HG02623 (cell line): ENCODE results near the gene SLC37A2.
"Not testable (repeated sequence)": the region's sequence is repeated elsewhere in the genome, so short reads cannot be mapped to it uniquely, and the experiment has no call there.

Source experiments
- ATAC-seq: cut with Tn5 transposase; IDR thresholded peaks from one replicate; pipeline ENCODE4 v1.9.1; 2021; ENCODE audit warnings: moderate library complexity; ENCODE audit not compliant: unreplicated experiment

The SLC37A2 gene

GRCh38 chr11:125062931-125063428, at the start of gene SLC37A2:
SLC37A2 (plus strand) TSS chr11:125063305; CDS start chr11:125063368, 63 bp downstream.
- peak; percentile 81 for ATAC-seq

GRCh38 chr11:125016413-125016812, 46.7 kb upstream of the SLC37A2 start:
- ATAC-seq, result no peak

DNA sequence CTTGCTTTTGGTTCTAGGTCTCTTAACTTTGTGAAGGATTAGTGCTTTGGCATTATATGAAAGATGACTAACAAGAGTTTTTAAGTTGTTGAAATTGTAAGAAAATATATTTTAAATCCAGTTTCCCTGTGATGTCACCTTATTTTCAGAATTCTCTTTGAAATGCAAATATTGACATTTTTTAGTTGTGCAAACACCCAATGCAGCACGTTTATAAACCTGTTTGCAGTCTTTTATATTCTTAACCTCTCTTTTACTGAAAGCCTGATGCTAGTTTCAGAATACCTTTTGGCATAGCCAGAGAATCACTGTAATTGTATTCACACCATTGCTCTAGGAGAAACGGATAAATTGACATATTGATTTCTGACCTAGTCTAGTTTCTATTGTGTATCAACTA, 42.8 kb upstream of the SLC37A2 start:
- ATAC-seq, result no peak

GRCh38 chr11:125022551-125022950, 40.6 kb upstream of the SLC37A2 start:
- no peak for ATAC-seq

- no peak for ATAC-seq
Observed at GRCh38 chr11:125025968-125026367, 37.1 kb upstream of the SLC37A2 start.

DNA sequence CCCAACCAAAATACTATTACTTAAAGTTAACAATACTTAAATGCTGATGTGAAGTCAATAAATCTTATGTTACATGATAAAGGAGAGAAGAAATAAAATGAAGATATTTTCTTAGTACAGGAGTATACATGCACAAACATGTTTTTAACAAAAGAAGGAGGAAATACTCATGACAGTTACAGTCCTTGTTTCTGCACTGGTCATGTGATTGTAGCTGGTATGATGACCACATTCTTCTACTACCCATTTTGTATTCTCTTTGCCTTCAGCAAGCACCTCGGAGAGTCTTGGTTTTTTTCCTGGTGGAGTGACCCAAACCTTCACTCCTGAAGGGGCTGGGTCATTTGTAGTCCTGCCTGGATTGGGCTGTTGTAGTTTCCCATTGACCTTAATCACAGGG, 33.7 kb upstream of the SLC37A2 start:
- not testable (repeated sequence) for ATAC-seq

DNA sequence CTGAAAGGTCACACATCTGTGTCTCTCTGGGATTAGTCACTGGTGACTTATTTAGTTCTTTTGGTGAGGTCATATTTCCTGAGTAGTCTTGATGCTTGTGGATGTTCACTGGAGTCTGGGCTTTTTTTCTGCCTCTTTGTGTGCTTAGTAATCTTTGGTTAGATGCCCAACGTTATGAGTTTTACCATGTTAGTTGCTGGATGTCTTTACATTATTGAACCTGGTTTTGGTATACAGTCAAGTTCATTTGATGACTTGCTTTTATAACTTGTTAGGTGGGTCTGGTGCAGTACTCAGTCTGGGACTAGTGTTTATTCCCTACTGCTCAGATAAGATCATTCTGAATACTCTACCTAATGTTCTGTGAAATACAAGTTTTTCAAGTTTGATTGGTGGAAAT, 26.2 kb upstream of the SLC37A2 start:
- no peak for ATAC-seq

GRCh38 chr11:125049164-125049792, 13.8 kb upstream of the SLC37A2 start:
- no peak for ATAC-seq

DNA sequence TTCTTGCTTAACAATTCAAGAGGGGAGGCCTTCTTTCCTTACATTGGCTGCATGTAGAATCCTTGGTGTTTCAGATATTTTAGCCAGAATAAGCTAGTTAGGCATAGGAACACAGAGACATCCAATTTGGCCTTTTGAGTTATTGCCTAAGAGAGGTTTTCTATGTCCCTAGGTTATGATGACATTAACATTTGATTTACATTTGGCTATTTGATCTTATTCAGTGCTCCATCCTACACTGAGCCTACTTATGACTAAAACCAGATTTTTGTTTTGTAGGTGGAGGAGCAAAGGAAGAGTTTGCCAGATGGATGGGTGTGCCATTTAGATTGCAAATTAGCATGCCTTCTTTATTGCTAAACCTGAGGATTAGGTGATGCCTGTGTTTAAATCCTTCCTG, 11.1 kb upstream of the SLC37A2 start:
- no peak for ATAC-seq

- no peak for ATAC-seq
Observed at GRCh38 chr11:125053167-125053566, 9.9 kb upstream of the SLC37A2 start.

DNA sequence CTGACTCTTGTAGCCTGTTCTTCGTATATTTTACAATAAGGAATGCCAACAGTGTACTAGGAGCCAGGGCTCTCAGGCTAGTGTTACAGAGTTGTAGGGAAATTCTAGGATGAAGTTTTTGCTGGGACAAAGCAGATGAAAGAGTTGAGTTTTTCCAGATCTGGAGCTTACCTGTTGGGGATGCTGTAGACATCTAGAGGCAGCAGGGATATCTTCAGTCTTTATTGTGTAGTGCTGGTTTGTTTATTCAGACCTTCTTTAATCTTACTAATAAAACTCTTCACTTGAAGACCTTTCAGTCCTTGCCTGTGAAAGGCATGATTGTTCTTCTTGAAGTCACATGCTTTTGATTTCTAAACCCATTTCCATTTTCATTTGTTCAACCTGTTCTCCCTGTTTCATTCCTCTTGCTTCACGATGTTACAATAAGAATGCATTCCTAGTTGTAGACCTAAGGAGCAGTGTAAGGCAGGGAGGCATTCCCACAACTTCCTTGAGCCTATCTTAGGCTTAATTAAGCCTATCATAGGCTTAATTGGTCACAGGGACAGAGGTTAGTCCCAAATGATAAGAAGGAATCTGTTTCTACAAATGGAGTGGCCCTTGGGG, 7.9 kb upstream of the SLC37A2 start:
- ATAC-seq, result no peak

DNA sequence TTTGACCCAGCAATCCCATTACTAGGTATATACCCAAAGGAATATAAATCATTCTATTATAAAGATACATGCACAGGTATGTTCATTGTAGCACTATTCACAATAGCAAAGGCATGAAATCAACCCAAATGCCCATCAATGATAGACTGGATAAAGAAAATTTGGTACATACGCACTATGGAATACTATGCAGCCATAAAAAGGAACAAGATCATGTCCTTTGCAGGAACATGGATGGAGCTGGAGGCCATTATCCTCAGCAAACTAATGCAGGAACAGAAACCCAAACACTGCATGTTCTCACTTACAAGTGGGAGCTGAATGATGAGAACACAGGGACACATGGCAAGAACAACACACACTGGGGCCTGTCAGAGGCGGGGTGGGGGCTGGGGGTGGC, 7.0 kb upstream of the SLC37A2 start:
- ATAC-seq, result not testable (repeated sequence)

GRCh38 chr11:125056931-125057692, 6.0 kb upstream of the SLC37A2 start:
- no peak for ATAC-seq

- ATAC-seq, result no peak
Observed at GRCh38 chr11:125057693-125058016, 5.5 kb upstream of the SLC37A2 start.

DNA sequence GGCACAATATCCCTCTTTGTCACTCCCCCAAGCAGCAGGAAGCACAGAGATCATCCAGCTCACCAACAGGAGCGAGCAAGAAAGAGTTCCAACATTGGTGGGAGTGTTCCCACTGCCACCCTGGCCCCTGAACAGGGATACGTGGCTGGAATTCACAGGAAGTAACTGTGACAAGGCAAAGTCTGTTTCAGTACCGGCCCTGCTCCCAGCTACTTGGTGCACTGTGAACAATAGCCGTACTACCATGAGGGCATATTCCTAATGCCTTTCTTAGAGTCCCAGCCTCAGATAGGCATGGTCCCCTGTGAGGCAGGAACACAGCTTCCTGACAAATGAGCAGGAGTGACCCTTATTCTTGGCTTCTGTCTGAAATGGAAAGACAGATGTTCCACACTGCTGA, 1.8 kb upstream of the SLC37A2 start:
- ATAC-seq, result no peak

DNA sequence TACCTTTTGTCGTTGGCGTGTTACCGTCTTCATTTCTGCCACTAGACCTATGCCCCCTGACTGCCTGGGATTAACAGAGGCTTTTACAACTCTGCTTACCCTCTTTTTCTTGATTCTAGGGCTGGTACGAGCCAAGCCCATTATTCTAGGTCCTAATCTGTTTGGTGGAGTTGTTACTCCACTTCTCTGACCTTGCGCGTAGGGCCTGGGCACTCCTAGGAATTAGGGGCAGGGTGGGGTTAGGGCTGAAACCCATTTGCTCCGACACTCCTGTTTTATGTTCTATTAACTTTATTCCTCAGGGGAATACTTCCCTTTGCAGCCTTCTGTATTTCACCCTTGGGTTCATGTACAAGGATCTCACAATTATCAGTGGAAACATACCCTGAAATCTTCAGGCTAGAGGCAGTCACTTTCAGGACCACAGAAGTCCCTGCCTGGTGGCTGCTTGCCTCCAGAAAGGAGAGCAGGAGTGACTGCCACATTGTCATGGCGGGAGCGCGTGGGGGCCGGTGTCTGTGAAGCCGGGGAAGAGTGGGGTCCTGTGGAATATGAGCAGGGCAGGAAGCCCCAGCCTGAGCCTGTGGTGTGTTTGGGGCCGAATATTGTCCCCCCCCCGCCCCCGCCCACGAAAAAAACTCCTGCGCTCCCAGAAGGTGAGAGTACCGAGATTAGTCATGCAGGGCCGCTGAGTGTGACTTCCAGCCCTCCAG, 731 bp upstream of the SLC37A2 start:
- ATAC-seq, result no peak

- ATAC-seq, result peak; percentile 17
Observed at GRCh38 chr11:125063429-125064043, 431 bp downstream of the SLC37A2 start.

DNA sequence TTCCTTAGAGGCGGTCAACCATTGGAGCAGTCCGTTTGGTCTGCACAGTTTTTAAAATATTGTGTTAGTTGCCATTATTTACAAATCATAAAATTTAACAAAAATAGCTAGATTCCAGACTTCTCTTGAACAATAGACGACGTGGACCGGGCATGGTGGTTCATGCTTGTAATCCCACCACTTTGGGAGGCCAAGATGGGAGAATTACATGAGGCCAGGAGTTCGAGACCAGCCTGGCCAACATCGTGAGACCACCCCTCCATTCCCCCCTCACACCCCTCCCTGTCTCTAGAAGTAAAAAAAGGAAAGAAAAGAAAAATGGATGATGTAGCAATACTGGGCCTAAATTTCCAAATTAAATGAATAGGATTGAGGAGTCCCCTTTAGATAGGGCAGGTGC, 965 bp downstream of the SLC37A2 start:
- no peak for ATAC-seq

DNA sequence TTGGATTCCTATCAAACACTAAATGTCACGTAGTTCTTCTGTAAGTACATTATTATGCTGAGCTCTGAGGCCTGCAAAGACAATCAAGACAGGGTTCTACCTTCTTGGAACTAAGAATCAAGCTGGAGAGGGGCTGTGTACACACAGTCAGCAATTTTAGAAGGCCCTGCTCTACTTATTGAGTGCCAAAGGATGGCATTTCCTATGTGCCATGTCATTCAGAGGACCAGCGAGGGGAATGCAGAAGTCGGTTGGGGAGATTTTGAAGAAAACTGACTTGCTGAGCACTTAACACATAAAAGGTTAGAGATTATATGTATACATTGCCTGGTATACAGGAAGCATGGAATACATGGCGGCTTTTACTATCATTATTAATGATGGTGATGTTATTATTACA, 5.3 kb downstream of the SLC37A2 start:
- no peak for ATAC-seq

GRCh38 chr11:125069008-125069407, 5.9 kb downstream of the SLC37A2 start:
- ATAC-seq, result no peak

- no peak for ATAC-seq
Observed at GRCh38 chr11:125069796-125070195, 6.7 kb downstream of the SLC37A2 start.
